Measurements from ENCODE around the gene BICD2.

Gene BICD2

DNA sequence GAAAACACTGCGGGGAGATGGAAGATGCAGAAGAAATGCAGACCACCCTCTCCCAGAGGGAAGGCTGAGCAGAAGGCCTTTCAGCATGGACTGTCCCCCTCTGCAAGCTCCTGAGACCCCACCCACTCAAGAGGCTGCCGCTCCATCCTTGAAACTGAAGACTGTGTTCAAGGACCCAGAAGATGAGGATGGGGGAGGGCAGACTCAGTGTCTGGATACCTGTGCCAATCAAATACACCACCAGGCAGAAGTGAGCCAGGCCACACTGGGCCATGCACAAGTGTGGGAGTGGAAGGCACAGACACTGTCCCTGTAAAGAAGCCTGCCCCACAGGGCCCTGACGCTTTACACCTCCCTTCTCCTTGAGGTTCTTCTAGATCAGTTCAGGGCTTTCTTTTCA is 54.7 kb downstream of the BICD2 start:
- H3K27ac ChIP-seq = no peak overlapping the region
- TF ChIP-seq ZFX (IDR thresholded peaks at IDR 0.05) = no peak
- TF ChIP-seq, protein P1, sequence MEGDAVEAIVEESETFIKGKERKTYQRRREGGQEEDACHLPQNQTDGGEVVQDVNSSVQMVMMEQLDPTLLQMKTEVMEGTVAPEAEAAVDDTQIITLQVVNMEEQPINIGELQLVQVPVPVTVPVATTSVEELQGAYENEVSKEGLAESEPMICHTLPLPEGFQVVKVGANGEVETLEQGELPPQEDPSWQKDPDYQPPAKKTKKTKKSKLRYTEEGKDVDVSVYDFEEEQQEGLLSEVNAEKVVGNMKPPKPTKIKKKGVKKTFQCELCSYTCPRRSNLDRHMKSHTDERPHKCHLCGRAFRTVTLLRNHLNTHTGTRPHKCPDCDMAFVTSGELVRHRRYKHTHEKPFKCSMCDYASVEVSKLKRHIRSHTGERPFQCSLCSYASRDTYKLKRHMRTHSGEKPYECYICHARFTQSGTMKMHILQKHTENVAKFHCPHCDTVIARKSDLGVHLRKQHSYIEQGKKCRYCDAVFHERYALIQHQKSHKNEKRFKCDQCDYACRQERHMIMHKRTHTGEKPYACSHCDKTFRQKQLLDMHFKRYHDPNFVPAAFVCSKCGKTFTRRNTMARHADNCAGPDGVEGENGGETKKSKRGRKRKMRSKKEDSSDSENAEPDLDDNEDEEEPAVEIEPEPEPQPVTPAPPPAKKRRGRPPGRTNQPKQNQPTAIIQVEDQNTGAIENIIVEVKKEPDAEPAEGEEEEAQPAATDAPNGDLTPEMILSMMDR (conservative IDR thresholded peaks at IDR 0.05) = no peak

DNA sequence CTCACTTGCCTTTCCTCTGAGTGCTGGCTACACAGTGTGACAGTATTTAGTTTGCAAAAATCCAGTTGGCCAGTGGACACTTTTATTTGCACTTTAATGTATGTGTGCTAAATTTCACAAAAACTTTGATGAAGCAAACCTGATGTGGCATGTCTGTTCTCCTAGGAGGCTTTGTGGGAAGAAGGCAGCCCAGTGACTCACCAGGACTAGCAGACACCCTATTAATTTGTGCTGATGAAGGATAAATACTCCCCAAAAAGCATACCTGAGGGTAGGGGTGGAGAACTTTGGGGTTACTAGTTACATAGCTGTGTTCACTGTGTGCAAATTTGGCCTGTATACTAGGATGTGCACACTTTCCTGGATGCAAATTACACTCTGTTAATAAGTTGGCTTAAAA is 55.4 kb downstream of the BICD2 start:
- H3K27ac ChIP-seq = no peak overlapping the region
- TF ChIP-seq, protein P1 (conservative IDR thresholded peaks at IDR 0.05) = no peak
- no peak for TF ChIP-seq ZFX (IDR thresholded peaks at IDR 0.05)

DNA sequence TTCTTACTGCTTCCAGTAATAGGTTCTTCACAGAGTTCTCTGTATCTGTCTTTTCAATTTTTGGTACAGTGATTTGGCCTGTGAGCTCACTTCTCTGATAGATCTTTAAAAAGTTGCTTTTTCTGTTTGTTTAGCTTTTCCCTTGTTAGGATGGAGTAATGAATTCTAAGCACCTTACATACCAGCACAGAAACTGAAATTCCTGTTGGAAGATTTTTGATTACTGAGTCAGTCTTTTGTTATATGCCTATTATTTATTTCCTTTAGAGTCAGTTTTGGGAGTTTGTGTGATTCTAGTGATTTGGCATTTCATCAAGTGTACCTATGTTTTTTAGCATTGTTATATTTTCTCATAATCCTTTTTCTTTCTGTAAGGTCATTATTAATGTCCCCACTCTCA is 57.1 kb downstream of the BICD2 start:
- no peak overlapping the region for H3K27ac ChIP-seq
- TF ChIP-seq, protein P1 (conservative IDR thresholded peaks at IDR 0.05) = no peak
- TF ChIP-seq ZFX (IDR thresholded peaks at IDR 0.05) = no peak

DNA sequence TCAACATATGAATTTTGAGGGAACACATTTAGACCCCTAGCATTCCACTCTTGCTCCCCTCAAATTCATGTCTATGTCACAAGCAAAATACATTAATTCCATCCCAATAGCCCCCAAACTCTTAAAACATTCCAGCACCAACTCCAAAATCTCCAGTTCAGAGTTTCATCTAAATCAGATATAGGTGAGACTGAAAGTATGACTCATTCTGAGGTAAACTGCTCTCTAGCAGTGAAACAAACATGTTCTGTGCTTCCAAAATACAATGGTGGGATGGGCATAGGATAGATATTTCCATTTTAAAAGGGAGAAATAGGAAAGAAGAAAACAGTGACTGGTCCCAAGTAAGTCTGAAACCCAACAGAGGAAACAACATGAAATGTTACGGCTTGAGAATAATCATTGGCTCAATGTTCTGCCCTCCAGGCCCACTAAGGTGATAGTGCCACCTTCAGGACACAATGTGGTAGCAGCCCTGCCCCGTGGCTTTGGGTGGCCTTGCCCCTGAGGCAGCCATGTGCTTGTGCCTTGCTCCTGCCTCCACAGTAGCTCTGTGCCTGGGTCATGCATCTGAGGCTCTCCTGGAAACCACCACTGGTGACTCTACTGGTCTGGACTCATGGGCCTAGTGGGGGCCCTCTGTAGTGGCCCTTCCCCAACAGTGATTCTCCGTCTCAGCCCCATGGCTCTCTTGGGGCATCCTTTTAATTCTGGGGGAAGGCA is 58.3 kb downstream of the BICD2 start:
- H3K27ac ChIP-seq = no peak overlapping the region
- no peak for TF ChIP-seq ZFX (IDR thresholded peaks at IDR 0.05)
- TF ChIP-seq, protein P1 (conservative IDR thresholded peaks at IDR 0.05) = peak; percentile 84

DNA sequence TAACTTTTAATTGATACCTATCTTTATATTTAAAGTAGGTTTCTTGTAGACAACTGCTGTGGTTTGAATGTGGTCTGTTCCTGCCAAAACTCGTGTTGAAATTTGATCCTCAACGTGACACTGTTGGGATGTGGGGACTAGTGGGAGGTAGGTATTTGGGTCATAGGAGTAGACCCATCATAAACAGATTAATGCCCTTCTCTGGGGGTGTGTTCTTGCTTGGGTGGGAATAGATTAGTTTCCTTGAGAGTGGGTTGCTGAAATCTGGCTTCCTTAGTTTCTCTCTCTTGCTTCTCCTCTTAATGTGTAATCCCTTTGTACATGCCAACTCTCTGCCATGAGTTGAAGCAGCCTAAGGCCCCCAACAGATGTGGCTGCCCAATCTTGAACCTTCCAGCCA is 60.1 kb downstream of the BICD2 start:
- TF ChIP-seq, protein P1 (conservative IDR thresholded peaks at IDR 0.05) = no peak
- no peak for TF ChIP-seq ZFX (IDR thresholded peaks at IDR 0.05)

DNA sequence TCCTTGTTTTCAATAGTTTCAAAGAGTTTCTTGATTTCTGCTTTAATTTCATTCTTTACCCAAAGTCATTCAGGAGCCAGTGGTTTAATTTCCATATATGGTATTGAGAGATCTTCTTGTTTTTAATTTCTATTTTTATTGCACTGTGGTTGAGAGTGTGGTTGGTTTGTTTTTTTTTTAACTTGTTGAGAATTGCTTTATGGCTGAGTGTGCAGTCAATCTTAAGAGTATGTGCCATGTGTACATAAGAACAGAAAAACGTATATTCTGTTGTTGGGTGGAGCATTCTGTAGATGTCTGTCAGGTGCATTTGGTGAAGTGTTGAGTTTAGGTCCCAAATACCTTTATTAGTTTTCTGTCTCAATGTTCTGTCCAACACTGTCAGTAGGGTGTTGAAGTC is 68.0 kb downstream of the BICD2 start:
- TF ChIP-seq, protein P1 (conservative IDR thresholded peaks at IDR 0.05) = no peak
- TF ChIP-seq ZFX (IDR thresholded peaks at IDR 0.05) = no peak
- H3K27ac ChIP-seq = no peak overlapping the region

More for the DNA sequence above, 60.1 kb downstream of the BICD2 start:
- H3K27ac ChIP-seq = no peak overlapping the region

DNA sequence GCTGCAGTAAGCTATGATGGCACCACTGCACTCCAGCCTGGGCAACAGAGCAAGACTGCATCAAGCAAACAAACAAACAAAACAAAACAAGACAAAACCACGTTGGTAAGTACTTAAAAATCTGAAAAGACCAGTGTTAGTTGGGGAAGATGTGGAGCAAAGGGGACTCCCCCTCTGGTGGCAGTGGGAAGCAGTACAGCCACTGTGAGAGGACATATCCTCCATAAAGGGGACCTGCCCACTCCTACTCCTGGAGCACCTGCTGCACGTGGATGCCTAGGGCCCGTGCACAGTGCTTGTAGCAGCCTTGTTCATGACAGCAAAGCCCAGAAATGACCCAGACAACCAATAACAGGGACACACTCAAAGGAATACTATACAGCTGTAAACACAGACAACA is 77.7 kb downstream of the BICD2 start:
- H3K27ac ChIP-seq = no peak overlapping the region
- no peak for TF ChIP-seq ZFX (IDR thresholded peaks at IDR 0.05)
- TF ChIP-seq, protein P1 (conservative IDR thresholded peaks at IDR 0.05) = no peak; the same call in 1 of the 2 replicates

Measured in C4-2B (cell line).